Measurements from ENCODE around the gene TRPV2.

TRPV2 gene

DNA sequence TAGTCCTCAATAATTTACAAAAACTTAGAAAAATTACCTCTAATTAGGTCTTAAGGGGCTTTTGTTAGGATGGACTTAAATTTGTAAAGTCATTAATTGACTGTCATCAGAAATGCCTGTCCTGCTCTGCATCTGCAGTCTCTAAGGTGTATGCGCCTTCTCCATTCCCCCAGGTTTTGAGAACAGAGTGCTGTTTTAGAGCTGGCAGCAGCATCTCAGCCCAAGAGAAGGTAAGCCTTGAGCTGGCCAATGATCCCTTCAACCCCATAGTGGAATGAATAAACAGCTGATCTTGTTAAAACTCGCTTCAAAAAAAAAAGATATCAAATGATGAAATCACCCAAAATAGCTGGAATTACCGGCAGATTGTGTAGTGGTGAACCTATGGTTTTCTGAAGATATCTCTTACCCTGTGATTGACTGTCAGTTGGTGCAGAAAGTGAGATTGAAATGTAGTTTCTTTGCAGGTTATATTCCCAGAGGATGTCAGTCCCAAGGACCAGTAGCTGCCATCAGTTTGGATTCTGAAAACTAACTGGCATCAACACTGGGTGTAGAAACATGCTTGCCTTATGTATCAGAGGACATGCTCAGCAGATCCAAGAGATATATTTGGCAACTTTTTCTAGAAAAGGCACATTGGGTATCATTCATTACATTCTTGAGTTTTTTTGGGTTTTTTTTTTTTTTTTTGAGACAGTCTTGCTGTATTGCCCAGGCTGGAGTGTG is 25.7 kb downstream of the TRPV2 start:
- Histone ChIP-seq H3K27ac (ENCODE audit: low read length) (peak overlapping the region; percentile 29; the same call in 1 of the 2 replicates), H4K20me1 (ENCODE audit: insufficient read depth, low read length) (peaks cover 55% of the 10 kb centered on the region), H3K4me2 (ENCODE audit: insufficient read depth, low read length) (peak overlapping the region; percentile 84), H3K4me3 (ENCODE audit: low read depth in 1 of 2, low read length in 2 of 2) (peak overlapping the region; percentile 10 to 96; a peak in 3 of 4 replicates), H3K79me2 (ENCODE audit: insufficient read depth, low read length) (peaks cover 57% of the 10 kb centered on the region), H3K36me3 (ENCODE audit: insufficient read depth, low read length) (peaks cover 66% of the 10 kb centered on the region), H2AFZ (ENCODE audit: low read depth, low read length) (no peak overlapping the region), H3K4me1 (ENCODE audit: insufficient read depth, low read length) (peaks cover 46% of the 10 kb centered on the region), H3K9ac (ENCODE audit: low read depth, low read length) (peak overlapping the region; percentile 96), H3K9me3 (ENCODE audit: insufficient read depth, low read length, severe bottlenecking) (no peaks in the 10 kb centered on the region), H3K27me3 (ENCODE audit: insufficient read depth, low read length, poor library complexity) (no peaks in the 10 kb centered on the region)
- no peak for TF ChIP-seq EZH2 (IDR thresholded peaks at IDR 0.05; ENCODE audit: borderline replicate concordance, low read depth, low read length, severe bottlenecking)
- TF ChIP-seq, protein P1, sequence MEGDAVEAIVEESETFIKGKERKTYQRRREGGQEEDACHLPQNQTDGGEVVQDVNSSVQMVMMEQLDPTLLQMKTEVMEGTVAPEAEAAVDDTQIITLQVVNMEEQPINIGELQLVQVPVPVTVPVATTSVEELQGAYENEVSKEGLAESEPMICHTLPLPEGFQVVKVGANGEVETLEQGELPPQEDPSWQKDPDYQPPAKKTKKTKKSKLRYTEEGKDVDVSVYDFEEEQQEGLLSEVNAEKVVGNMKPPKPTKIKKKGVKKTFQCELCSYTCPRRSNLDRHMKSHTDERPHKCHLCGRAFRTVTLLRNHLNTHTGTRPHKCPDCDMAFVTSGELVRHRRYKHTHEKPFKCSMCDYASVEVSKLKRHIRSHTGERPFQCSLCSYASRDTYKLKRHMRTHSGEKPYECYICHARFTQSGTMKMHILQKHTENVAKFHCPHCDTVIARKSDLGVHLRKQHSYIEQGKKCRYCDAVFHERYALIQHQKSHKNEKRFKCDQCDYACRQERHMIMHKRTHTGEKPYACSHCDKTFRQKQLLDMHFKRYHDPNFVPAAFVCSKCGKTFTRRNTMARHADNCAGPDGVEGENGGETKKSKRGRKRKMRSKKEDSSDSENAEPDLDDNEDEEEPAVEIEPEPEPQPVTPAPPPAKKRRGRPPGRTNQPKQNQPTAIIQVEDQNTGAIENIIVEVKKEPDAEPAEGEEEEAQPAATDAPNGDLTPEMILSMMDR (IDR thresholded peaks at IDR 0.05; ENCODE audit: borderline replicate concordance, extremely low read depth, low read length, poor library complexity, severe bottlenecking): no peak
- DNase-seq (no peak), ATAC-seq (ENCODE audit: insufficient read depth, low read depth) (no peak)

DNA sequence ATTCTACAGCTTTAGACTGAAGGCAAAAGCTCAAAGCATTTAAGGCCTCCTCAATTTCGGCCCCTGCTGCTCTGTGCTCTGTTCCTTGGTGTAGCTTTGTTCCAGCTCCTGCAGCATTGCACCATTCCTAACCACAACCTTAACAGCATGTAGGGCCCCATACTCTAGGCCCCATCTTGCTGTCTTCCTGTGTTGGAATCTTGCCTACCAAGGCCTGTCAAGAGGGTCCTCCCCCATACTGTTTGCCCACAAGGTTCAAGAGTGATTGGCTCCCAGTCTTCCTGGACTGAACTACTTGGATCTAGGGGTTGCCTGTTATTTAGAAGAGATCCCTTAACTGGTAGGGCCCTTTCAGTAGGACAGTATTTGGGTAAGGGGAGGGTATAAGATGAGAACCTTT is 26.8 kb downstream of the TRPV2 start:
- Histone ChIP-seq H3K27ac (ENCODE audit: low read length) (peak overlapping the region; percentile 36), H3K79me2 (ENCODE audit: insufficient read depth, low read length) (peaks cover 64% of the 10 kb centered on the region), H3K4me3 (ENCODE audit: low read depth in 1 of 2, low read length in 2 of 2) (peak overlapping the region in 1 of 2 experiments; percentile 96; a peak in 1 of 4 replicates), H3K4me1 (ENCODE audit: insufficient read depth, low read length) (peaks cover 46% of the 10 kb centered on the region), H4K20me1 (ENCODE audit: insufficient read depth, low read length) (peaks cover 64% of the 10 kb centered on the region), H3K4me2 (ENCODE audit: insufficient read depth, low read length) (peak overlapping the region; percentile 84; the same call in 1 of the 2 replicates), H3K36me3 (ENCODE audit: insufficient read depth, low read length) (peaks cover 77% of the 10 kb centered on the region), H3K9ac (ENCODE audit: low read depth, low read length) (peak overlapping the region; percentile 28; the same call in 1 of the 2 replicates), H3K27me3 (ENCODE audit: insufficient read depth, low read length, poor library complexity) (no peaks in the 10 kb centered on the region), H3K9me3 (ENCODE audit: insufficient read depth, low read length, severe bottlenecking) (no peaks in the 10 kb centered on the region), H2AFZ (ENCODE audit: low read depth, low read length) (no peak overlapping the region)
- DNase-seq (peak; percentile 37), ATAC-seq (ENCODE audit: insufficient read depth, low read depth) (no peak)
- TF ChIP-seq, protein P1 (IDR thresholded peaks at IDR 0.05; ENCODE audit: borderline replicate concordance, extremely low read depth, low read length, poor library complexity, severe bottlenecking): no peak
- no peak for TF ChIP-seq EZH2 (IDR thresholded peaks at IDR 0.05; ENCODE audit: borderline replicate concordance, low read depth, low read length, severe bottlenecking)

DNA sequence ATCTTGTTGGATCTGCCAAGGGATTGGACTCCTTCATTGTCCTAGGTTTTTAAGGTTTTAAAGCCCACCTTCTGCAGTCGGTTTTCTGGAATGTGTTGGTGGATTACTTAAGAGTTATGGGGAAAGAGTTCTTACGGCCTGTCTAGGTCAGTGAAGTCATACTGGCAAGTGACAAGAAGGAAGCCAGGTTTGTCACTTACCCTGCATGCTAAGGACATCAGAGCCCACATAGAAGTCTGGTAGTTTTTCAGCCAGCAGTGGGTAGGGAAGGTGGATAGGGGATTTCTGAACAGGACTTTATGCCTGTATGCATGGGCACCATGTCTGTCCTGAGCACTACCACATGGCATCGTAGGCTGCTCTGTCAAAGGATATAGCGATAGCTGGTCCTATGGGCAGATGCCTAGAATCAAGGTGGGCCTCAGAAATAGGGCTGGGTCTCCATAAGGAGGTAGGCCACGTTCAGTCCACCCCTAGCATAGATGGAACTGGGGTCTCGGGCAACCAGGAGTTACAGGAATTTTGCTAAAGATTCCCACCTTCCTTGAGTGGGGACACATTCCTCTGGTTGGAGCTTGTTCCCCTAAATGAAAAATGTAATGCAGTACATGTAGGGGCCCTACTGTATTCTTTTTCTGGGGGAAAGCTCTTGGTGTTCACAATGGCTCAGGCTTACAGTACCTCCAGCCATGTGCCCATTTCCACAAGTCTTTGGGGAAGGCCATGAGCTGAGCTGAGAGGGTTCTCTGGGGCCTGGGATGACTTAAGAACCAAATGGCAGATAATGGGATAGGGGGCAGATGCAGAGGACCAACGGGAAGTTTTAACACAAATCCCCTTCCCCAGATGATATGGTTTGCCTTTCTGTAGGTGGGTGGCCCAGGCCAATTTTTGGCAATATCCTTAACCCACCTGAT is 27.5 kb downstream of the TRPV2 start:
- Histone ChIP-seq H3K27ac (ENCODE audit: low read length) (peak overlapping the region; percentile 36; the same call in 1 of the 2 replicates), H3K9me3 (ENCODE audit: insufficient read depth, low read length, severe bottlenecking) (no peaks in the 10 kb centered on the region), H3K4me3 (ENCODE audit: low read depth in 1 of 2, low read length in 2 of 2) (peak overlapping the region in 1 of 2 experiments; percentile 96; a peak in 1 of 4 replicates), H4K20me1 (ENCODE audit: insufficient read depth, low read length) (peaks cover 71% of the 10 kb centered on the region), H3K79me2 (ENCODE audit: insufficient read depth, low read length) (peaks cover 64% of the 10 kb centered on the region), H3K4me1 (ENCODE audit: insufficient read depth, low read length) (peaks cover 44% of the 10 kb centered on the region), H3K9ac (ENCODE audit: low read depth, low read length) (0 out of 2 replicates have a peak overlapping the region, but pooled peaks have one; percentile 28), H3K27me3 (ENCODE audit: insufficient read depth, low read length, poor library complexity) (no peaks in the 10 kb centered on the region), H2AFZ (ENCODE audit: low read depth, low read length) (no peak overlapping the region), H3K4me2 (ENCODE audit: insufficient read depth, low read length) (peak overlapping the region; percentile 84; the same call in 1 of the 2 replicates), H3K36me3 (ENCODE audit: insufficient read depth, low read length) (peaks cover 84% of the 10 kb centered on the region)
- ATAC-seq (ENCODE audit: insufficient read depth, low read depth): no peak
- TF ChIP-seq, protein P1 (IDR thresholded peaks at IDR 0.05; ENCODE audit: borderline replicate concordance, extremely low read depth, low read length, poor library complexity, severe bottlenecking): no peak
- TF ChIP-seq EZH2 (IDR thresholded peaks at IDR 0.05; ENCODE audit: borderline replicate concordance, low read depth, low read length, severe bottlenecking): no peak
- DNase-seq: no peak
